GM21619 (cell line): ENCODE results near the gene ANKRD36C.
"Not testable (repeated sequence)": the region's sequence is repeated elsewhere in the genome, so short reads cannot be mapped to it uniquely, and the experiment has no call there.

Experiments
- ATAC-seq: cut with Tn5 transposase; IDR thresholded peaks from one replicate; pipeline ENCODE4 v1.9.1; 2021; ENCODE audit not compliant: unreplicated experiment

The ANKRD36C gene

DNA sequence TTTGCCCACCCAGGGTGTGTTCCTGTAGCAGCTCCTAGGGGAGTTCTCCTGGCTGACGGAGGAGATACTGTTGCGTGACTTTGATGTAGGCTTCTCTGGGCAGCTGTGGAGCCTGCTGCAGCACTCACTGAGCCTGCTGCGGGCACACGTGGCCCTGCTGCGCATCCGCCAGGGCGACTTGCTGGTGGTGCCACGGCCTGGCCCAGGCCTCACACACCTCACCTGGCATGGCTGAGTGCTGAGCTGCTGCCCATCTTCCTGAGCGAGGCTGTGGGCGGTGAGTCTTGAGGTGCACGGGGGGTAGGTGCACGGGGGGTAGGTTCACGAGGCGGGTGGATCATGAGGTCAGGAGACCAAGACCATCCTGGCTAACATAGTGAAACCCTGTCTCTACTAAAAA is 191.7 kb downstream of the ANKRD36C start:
- no peak for ATAC-seq

- not testable (repeated sequence) for ATAC-seq
Measured at GRCh38 chr2:95799147-95799889, 192.3 kb downstream of the ANKRD36C start.

GRCh38 chr2:95796249-95797099 is 195.2 kb downstream of the ANKRD36C start:
- ATAC-seq = not testable (repeated sequence)

DNA sequence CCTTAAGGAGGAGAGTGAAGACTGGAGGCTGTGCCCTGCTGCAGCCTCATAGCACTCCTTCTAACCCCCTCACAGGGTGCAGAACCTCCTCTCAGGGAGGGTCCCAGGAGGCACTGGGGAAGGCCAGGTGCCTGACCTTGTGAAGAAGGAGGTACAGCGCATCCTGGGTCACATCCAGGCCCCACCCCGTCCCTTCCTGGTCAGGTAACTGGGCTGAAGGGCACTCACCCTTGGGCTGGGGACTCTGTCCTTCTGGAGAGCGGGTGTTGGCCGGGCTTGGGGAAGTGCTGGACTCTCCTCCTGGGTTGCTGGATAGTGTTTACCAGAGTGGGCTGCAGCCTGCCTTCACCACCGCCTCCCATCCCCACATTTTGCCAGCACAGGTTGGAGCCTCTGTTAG is 197.7 kb downstream of the ANKRD36C start:
- not testable (repeated sequence) for ATAC-seq

DNA sequence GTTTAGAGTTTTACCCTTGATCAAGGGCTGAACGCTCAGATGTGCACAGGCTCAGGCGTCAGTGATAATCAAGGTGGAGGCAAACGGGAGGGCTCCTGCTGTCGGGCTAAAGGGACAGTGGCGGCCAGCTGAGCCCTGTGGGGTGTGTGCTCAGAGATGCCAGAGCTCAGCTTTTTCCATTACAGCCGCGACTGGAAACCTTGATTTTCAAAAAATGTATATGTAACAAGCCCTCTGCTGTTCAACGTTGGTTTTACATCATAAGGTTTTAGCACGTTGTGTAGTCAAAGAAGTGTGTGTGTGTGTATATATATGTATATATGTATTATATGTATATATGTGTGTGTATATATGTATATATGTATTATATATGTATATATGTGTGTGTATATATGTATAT is 201.4 kb downstream of the ANKRD36C start:
- ATAC-seq = not testable (repeated sequence)

DNA sequence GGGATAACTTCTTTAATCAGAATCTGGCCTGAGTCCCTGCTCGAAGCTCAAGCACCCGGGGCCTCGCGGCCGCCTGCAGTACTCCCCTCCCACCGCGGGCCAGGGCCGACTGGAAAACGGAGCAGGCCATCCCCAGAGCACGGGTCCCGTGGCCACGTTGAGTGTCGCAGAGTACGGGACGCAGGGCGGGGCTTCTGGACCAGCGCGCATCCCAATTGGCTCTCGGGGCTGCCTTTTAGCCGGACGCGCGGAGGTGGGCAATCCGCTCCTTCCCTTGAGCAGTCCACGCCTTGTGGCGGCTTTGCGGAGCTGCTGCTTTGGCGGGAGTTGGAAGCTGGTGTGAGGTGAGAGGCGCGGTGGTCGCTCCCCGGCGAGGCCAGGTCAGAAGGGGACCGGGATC is 202.2 kb downstream of the ANKRD36C start:
- ATAC-seq = not testable (repeated sequence)

- not testable (repeated sequence) for ATAC-seq
Measured at GRCh38 chr2:95788642-95789041, 203.0 kb downstream of the ANKRD36C start.
